ENCODE results near the gene ARG2. TPM values are rescaled to one million over a fixed set of nuclear protein-coding genes. Genes with fewer than 3 reads are reported as not detected.

Gene ARG2
- total and polyA plus RNA-seq, 2 experiments from 2014 or later, result 29.0 to 35.0 TPM

GRCh38 chr14:67695394-67695949 lies 75.8 kb downstream of the ARG2 start, which contains the start of gene RDH11:
Gene RDH11, minus strand, starts transcription at chr14:67695764. Its CDS starts 61 bp downstream, at chr14:67695703.
- TF ChIP-seq CTCF (IDR thresholded peaks at IDR 0.05; ENCODE audit: poor library complexity) (no peak), EZH2phosphoT487 (IDR thresholded peaks at IDR 0.05; ENCODE audit: low read depth, severe bottlenecking, unreplicated experiment) (no peak), EZH2 (IDR thresholded peaks at IDR 0.05; ENCODE audit: borderline replicate concordance) (no peak)
- WGBS (ENCODE audit: low lambda C conversion rate, missing lambda C conversion rate), result 1% methylated on average over 25 of the region's 25 CpGs
- Histone ChIP-seq H3K4me2 (peak within 1 kb of the TSS; percentile 76), H3K27ac (peak within 1 kb of the TSS; percentile 98), H2AFZ (peak within 1 kb of the TSS; percentile 61), H3K36me3 (replicated peaks; ENCODE audit: insufficient read depth, low read depth) (no peaks in the 10 kb centered on the region), H3K9me3 (ENCODE audit: low read depth) (no peaks in the 10 kb centered on the region), H4K20me1 (ENCODE audit: insufficient read depth, poor library complexity, severe bottlenecking) (peaks cover 12% of the 10 kb centered on the region), H3K9me2 (replicated peaks; ENCODE audit: insufficient read depth) (no peaks in the 10 kb centered on the region), H3K27me3 (no peaks in the 10 kb centered on the region), H3K79me2 (peaks cover 38% of the 10 kb centered on the region), H3K4me3 (peak within 1 kb of the TSS; percentile 97), H3K4me1 (ENCODE audit: insufficient read depth) (peaks cover 19% of the 10 kb centered on the region)
- DNase-seq (ENCODE audit: low spot score), result peak; percentile 94

GRCh38 chr14:67697006-67697405 lies 77.3 kb downstream of the ARG2 start:
- peak overlapping the region; percentile 70 for H3K27ac ChIP-seq
- H3K4me3 ChIP-seq, result no peak overlapping the region
- H3K79me2 ChIP-seq, result peaks cover 23% of the 10 kb centered on the region
- H4K20me1 ChIP-seq (ENCODE audit: insufficient read depth, poor library complexity, severe bottlenecking), result peaks cover 12% of the 10 kb centered on the region
- no peak overlapping the region for H2AFZ ChIP-seq
- no peak for DNase-seq (ENCODE audit: low spot score)
- TF ChIP-seq EZH2phosphoT487 (IDR thresholded peaks at IDR 0.05; ENCODE audit: low read depth, severe bottlenecking, unreplicated experiment) (no peak), EZH2 (IDR thresholded peaks at IDR 0.05; ENCODE audit: borderline replicate concordance) (no peak), CTCF (IDR thresholded peaks at IDR 0.05; ENCODE audit: poor library complexity) (no peak)
- peaks cover 19% of the 10 kb centered on the region for H3K4me1 ChIP-seq (ENCODE audit: insufficient read depth)
- no peaks in the 10 kb centered on the region for H3K9me2 ChIP-seq (replicated peaks; ENCODE audit: insufficient read depth)
- WGBS (ENCODE audit: low lambda C conversion rate, missing lambda C conversion rate), result 57% methylated on average over 4 of the region's 4 CpGs
- no peak overlapping the region for H3K4me2 ChIP-seq
- no peaks in the 10 kb centered on the region for H3K36me3 ChIP-seq (replicated peaks; ENCODE audit: insufficient read depth, low read depth)
- H3K27me3 ChIP-seq, result no peaks in the 10 kb centered on the region
- H3K9me3 ChIP-seq (ENCODE audit: low read depth), result no peaks in the 10 kb centered on the region

- no peak for TF ChIP-seq EZH2 (IDR thresholded peaks at IDR 0.05; ENCODE audit: borderline replicate concordance)
- H3K79me2 ChIP-seq, result peaks cover 11% of the 10 kb centered on the region
- no peaks in the 10 kb centered on the region for H3K9me3 ChIP-seq (ENCODE audit: low read depth)
- H3K27ac ChIP-seq, result no peak overlapping the region
- H4K20me1 ChIP-seq (ENCODE audit: insufficient read depth, poor library complexity, severe bottlenecking), result peaks cover 5% of the 10 kb centered on the region
- H3K27me3 ChIP-seq, result no peaks in the 10 kb centered on the region
- no peaks in the 10 kb centered on the region for H3K36me3 ChIP-seq (replicated peaks; ENCODE audit: insufficient read depth, low read depth)
- no peak overlapping the region for H3K4me3 ChIP-seq
- 82% methylated on average over 1 of the region's 1 CpG for WGBS (ENCODE audit: low lambda C conversion rate, missing lambda C conversion rate)
- DNase-seq (ENCODE audit: low spot score), result no peak
- no peaks in the 10 kb centered on the region for H3K9me2 ChIP-seq (replicated peaks; ENCODE audit: insufficient read depth)
- H3K4me1 ChIP-seq (ENCODE audit: insufficient read depth), result peaks cover 12% of the 10 kb centered on the region
- H3K4me2 ChIP-seq, result no peak overlapping the region
- no peak overlapping the region for H2AFZ ChIP-seq
Measured at GRCh38 chr14:67698179-67698578, 78.5 kb downstream of the ARG2 start.

Small RNA genes within 50 kb of the gene (small RNA-seq; reads per million reads assigned to genes)
- gene AL132640.3, result not detected
- not detected for gene RF00019
- gene RNA5SP386, result not detected

Other genes with a start within 250 kb of the ARG2 start
- gene PLEK2, start 207.8 kb upstream of the ARG2 start, total RNA-seq, result 4.8 and 5.1 TPM in 2 replicates
- gene PLEK2, start 207.8 kb upstream of the ARG2 start, polyA plus RNA-seq, result 14.6 and 16.5 TPM in 2 replicates
- gene TMEM229B, start 131.2 kb upstream of the ARG2 start, total RNA-seq, result 11.7 and 18.3 TPM in 2 replicates
- gene TMEM229B, start 131.2 kb upstream of the ARG2 start, polyA plus RNA-seq, result 19.8 and 25.6 TPM in 2 replicates
- gene PLEKHH1, start 86.6 kb upstream of the ARG2 start, total RNA-seq, result 17.1 and 19.5 TPM in 2 replicates
- 12.8 and 16.9 TPM in 2 replicates for gene PLEKHH1, start 86.6 kb upstream of the ARG2 start, polyA plus RNA-seq
- gene PIGH, start 19.7 kb upstream of the ARG2 start, total RNA-seq, result 51.2 and 64.4 TPM in 2 replicates
- 66.4 and 75.8 TPM in 2 replicates for gene PIGH, start 19.7 kb upstream of the ARG2 start, polyA plus RNA-seq
- 49.2 and 55.0 TPM in 2 replicates for gene VTI1B, start 54.7 kb downstream of the ARG2 start, total RNA-seq
- gene VTI1B, start 54.7 kb downstream of the ARG2 start, polyA plus RNA-seq, result 87.5 and 115 TPM in 2 replicates
- gene RDH11, start 75.8 kb downstream of the ARG2 start, total RNA-seq, result 148 and 161 TPM in 2 replicates
- 164 and 173 TPM in 2 replicates for gene RDH11, start 75.8 kb downstream of the ARG2 start, polyA plus RNA-seq
- gene RDH12, start 82.0 kb downstream of the ARG2 start, total RNA-seq, result 1.1 and 1.5 TPM in 2 replicates
- 0.85 and 1.7 TPM in 2 replicates for gene RDH12, start 82.0 kb downstream of the ARG2 start, polyA plus RNA-seq
- gene ZFYVE26, start 196.7 kb downstream of the ARG2 start, total RNA-seq, result 23.9 and 32.3 TPM in 2 replicates
- gene ZFYVE26, start 196.7 kb downstream of the ARG2 start, polyA plus RNA-seq, result 5.5 and 6.4 TPM in 2 replicates
- gene RAD51B, start 199.9 kb downstream of the ARG2 start, total RNA-seq, result 18.0 and 27.3 TPM in 2 replicates
- gene RAD51B, start 199.9 kb downstream of the ARG2 start, polyA plus RNA-seq, result 10.1 and 17.2 TPM in 2 replicates